GM08714 (cell line): ENCODE results near the gene TRPM3.

ENCODE experiments used
- H3K4me3 ChIP-seq: fragments of 200-500 bp; sonication (Bioruptor generic); 2 replicates; pipeline ENCODE4 v1.5.1; 2014; ENCODE audit warnings: mild to moderate bottlenecking, low read length, inconsistent platforms
- ZNF274 ChIP-seq: IDR thresholded peaks from 2 replicates; pipeline ENCODE4 v1.6.1; 2012; ENCODE audit warnings: mild to moderate bottlenecking, low read depth, low read length

The TRPM3 gene

DNA sequence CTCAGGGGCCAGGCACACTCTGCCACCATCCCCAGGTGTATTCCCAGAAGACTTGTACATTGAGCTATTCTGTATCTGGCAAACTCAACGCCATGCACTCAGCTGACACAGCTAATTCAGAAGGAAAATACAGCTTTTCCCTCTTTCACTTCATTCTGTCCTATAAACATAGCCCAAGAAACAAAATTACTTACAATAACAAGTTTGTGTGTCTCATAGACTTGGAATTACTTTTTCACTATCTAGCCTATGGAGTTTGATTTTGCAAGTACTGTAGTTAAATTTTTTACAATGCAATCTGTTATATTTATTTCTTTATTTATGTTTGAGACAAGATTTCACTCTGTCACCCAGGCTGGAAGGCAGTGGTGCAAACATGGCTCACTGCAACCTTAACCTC, 581.9 kb downstream of the TRPM3 start:
- no peak for TF ChIP-seq ZNF274
- no peak overlapping the region for H3K4me3 ChIP-seq

GRCh38 chr9:70539001-70539400, 582.4 kb downstream of the TRPM3 start:
- no peak for TF ChIP-seq ZNF274
- H3K4me3 ChIP-seq, result no peak overlapping the region

DNA sequence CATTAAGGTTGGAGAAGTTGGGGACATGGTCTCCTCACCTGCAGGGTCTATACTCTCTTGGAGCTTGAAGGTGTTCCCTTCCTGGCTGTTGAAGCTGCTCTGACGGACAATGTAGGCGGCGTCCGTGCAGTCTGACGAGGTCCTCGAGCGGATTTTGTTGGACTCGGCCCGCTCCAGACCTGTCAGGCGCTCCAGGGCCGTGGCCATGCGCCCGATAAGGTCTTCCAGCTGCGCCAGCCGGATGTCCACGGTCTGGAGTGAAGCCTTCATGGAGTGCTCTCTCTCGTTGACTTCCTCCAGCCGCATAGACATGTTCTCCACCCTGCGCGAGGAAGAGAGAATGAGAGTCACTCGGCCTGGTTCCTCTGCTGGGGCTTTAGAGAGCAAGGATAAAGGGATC, 584.3 kb downstream of the TRPM3 start:
- TF ChIP-seq ZNF274, result no peak
- H3K4me3 ChIP-seq, result no peak overlapping the region

DNA sequence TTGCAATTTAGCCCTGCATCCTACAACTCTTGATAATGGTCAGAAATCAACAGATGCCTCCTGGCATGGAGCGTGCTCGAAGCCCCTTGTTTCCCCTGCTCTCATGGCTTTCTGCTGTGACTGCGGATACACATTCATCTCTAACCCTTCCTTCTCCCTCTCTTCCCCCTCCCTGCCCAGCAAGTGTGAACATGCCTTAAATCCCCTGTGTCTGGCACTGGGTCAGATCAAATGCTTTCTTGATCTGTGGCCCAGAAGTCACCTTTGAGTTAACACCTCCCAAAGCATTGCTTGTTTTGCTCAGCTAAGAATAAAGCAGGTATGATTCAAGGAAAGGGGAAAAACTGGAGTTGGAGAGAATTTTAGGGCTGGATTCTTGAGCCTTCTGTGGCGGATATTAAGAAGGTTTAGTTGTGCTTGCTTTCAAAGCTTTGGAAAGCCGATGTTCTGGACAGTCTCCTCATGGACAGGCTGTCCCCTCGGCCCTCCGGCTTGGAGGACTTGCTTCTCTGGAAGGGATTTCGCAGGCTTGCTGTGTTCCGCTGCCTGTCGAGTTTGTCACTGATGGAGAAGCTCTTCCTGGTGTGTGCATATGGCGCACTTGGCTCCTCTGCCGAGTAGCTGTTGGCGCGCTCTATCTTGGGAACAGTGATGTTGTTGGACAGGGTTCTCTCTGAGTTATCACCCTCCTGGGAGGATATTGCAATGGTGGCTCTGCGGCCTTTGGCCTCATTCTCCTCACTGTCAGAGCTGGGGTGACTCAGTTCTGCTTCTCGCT, 585.7 kb downstream of the TRPM3 start:
- no peak for TF ChIP-seq ZNF274
- H3K4me3 ChIP-seq, result no peak overlapping the region

GRCh38 chr9:70534471-70534870, 587.0 kb downstream of the TRPM3 start:
- TF ChIP-seq ZNF274, result no peak
- no peak overlapping the region for H3K4me3 ChIP-seq

GRCh38 chr9:70534061-70534460, 587.4 kb downstream of the TRPM3 start:
- no peak overlapping the region for H3K4me3 ChIP-seq
- TF ChIP-seq ZNF274, result no peak

- TF ChIP-seq ZNF274, result no peak
- H3K4me3 ChIP-seq, result no peak overlapping the region
These were observed 587.9 kb downstream of the TRPM3 start for GRCh38 chr9:70533492-70533891.

DNA sequence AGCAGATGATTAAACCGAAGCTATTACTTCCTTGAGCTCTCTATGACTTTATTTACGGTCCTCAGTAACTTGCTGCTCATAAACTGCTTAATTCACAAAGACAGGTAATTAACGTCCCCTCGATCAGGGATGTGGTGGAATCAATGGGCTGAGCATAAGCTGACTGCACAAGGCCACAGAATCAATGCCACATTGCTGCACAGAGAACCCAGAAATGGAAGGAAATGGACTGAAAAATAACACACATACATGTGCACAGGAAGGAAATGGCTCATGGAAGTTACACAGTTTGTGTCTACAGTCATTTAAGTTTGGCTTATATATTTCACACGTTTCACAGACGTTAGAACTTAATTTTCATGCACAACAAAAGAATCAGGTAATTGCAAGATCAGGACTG, 588.7 kb downstream of the TRPM3 start:
- TF ChIP-seq ZNF274, result no peak
- no peak overlapping the region for H3K4me3 ChIP-seq

DNA sequence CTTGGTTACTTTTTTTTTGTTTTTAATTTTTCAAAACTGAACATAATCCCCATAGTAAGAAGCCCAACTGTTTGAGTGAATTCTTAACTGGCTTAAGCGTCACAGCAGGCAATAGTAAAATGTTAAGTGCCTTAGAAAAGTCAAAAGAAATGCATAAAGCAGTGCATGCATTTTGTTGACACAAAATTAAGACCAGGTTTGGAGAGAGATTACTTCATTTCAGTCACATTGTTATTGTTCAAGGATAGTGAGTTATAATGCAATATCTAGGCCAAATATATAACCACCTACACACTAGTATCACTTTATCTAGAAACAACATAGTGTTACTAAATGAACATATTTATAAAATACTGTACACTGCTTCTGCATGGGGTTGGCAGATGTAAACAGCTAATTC, 590.1 kb downstream of the TRPM3 start:
- no peak overlapping the region for H3K4me3 ChIP-seq
- no peak for TF ChIP-seq ZNF274

- H3K4me3 ChIP-seq, result no peak overlapping the region
- no peak for TF ChIP-seq ZNF274
These were observed 590.7 kb downstream of the TRPM3 start for GRCh38 chr9:70530716-70531115.

DNA sequence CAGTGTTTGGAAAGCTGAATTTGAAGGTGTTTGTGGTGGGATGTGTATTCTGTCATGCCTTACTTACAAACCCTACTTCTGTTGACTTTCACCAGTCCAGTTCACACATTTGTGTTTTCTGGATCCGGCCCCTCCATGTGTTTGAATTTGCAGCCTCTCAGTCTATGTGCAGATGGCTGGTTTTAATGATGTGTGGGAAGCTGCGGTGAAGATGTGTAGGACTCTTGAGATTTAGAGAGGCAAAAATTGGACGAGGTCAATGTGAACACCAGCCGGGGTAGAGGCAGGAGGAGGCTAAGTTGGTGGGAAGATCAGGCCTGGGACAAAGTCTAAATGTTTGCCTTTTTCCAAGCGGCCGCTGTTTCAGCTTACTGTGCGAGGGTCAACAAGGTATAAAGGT, 591.6 kb downstream of the TRPM3 start:
- TF ChIP-seq ZNF274, result no peak
- no peak overlapping the region for H3K4me3 ChIP-seq

GRCh38 chr9:70529377-70529776, 592.0 kb downstream of the TRPM3 start:
- TF ChIP-seq ZNF274, result no peak
- no peak overlapping the region for H3K4me3 ChIP-seq

DNA sequence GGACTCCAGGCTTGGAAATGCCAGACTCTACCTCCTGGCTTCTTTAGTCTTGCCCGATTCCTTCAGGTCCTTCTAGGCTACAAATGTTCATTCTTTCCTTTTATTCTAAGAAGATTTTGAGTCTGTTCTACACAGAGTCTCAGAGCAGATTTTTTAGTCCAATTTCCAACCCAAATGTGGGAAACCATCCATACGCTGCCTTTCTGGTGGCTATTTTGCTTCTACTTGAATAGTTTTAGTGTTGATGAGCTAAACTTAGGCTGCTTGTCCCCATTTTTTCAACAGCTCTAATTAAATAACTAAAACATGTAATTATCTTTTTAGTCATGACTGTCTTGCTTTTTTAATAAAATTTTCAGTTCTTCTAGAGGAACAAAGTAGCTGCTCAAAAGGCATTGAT, 594.5 kb downstream of the TRPM3 start:
- TF ChIP-seq ZNF274, result no peak
- no peak overlapping the region for H3K4me3 ChIP-seq

DNA sequence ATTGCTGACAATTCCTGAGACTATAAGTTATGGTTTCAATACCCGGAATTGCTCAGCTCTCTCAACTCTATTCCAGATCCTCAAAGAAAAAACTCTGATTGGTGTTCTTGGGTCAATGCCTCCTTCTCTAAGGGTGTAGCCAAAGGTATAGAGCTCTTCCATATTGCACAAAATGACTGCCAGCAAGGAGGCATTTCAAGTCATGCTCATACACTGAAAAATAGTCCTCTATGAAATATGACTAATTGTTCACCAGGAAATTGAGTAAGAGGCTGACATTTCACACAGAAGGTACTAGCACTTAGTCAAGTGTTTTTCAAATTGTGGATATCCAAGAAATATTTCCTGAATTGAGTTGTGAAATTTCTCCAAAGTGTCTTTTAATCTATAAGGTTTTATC, 595.9 kb downstream of the TRPM3 start:
- no peak for TF ChIP-seq ZNF274

DNA sequence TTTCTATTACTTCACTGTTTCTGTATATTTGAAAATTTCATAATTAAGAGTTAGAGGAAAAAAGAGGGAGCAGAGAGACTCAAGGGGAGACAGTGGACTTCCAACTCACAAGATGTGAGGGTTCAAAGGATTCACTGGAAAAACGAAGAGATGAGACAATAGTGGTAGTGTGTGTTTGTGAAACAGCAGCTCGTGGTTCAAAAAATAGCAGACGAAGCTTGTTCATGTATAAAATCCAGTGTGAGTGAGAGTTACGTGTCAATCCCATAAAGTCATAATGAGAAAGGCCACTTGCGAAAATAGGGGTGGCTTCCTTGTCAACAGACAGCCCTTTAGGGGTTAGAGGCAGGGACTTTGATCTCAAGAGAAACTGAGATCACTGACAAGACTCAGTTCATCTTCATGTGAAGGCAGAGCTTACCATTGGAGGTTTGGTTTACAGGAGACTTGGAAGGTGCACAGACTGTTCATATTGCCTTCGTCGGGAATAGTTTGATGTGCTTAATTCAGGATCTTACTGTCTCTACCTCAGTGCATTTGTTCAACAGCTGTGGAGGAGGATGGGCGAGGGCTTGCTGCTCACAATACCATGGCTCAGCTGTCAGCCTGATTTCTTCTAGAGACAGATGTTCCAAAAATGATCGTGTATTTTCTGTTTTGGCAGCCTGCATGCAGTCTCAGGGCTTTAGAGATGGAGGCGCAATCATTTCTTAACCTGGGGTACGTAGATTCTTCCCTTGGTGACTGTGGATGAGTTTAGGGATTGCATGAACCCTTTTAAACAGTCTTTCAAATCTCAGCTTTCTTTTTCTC, 601.3 kb downstream of the TRPM3 start:
- no peak overlapping the region for H3K4me3 ChIP-seq
- no peak for TF ChIP-seq ZNF274

More for the DNA sequence above, 595.9 kb downstream of the TRPM3 start:
- no peak overlapping the region for H3K4me3 ChIP-seq
